PC-3 (cell line): Measurements from ENCODE around the gene OXGR1. TPM values are rescaled to one million over a fixed set of nuclear protein-coding genes. Genes with fewer than 3 reads are reported as not detected.

Experiments
- ATAC-seq: fragments of 200-7000 bp; cut with Tn5 transposase; 2 replicates; pipeline ENCODE4 v1.9.1; 2020; ENCODE audit warnings: mild to moderate bottlenecking, moderate library complexity
- BruUV-seq: library from RNA; stranded (reverse); fragments of 400-500 nt; replicated peaks from 2 replicates; lab custom pipeline; 2021; lab: Mats Ljungman, UMichigan
- CTCF ChIA-PET: fragments of 300-600 bp; sonication (Branson Sonifier 250); formaldehyde crosslinking; loops from one replicate; lab custom pipeline; 2022; ENCODE audit warnings: antibody characterized with exemption; lab: Charles Lee
- POLR2A ChIA-PET: fragments of 300-600 bp; sonication (Branson Sonifier 250); formaldehyde crosslinking; loops from one replicate; lab custom pipeline; 2022; ENCODE audit warnings: antibody characterized with exemption; ENCODE audit not compliant: unreplicated experiment; lab: Charles Lee
- DNase-seq: peaks from one replicate; pipeline ENCODE4 v3.0.0-alpha.2; 2015
- H2AFZ ChIP-seq: fragments of 300-600 bp; sonication (generic); 2 replicates; pipeline ENCODE4 v1.6.0; 2016; ENCODE audit warnings: antibody characterized with exemption, low read length
- H3F3A ChIP-seq: fragments of 300-600 bp; sonication (generic); one replicate; pipeline ENCODE4 v1.6.0; 2017; ENCODE audit warnings: antibody characterized with exemption, low read length, control low read depth, mild to moderate bottlenecking; ENCODE audit not compliant: unreplicated experiment
- H3K27ac ChIP-seq: fragments of 300-600 bp; sonication (generic); 2 replicates; pipeline ENCODE4 v1.5.1; 2016; ENCODE audit warnings: mild to moderate bottlenecking, low read length
- H3K27me3 ChIP-seq: fragments of 300-600 bp; sonication (generic); 2 replicates; pipeline ENCODE4 v1.6.1; 2016; ENCODE audit warnings: low read length, mixed read lengths
- H3K36me3 ChIP-seq: fragments of 300-600 bp; sonication (generic); 2 replicates; pipeline ENCODE4 v1.6.1; 2016; ENCODE audit warnings: low read depth, mixed run types, low read length, mixed read lengths
- H3K4me1 ChIP-seq: fragments of 300-600 bp; sonication (generic); 2 replicates; pipeline ENCODE4 v1.5.1; 2016; ENCODE audit warnings: low read length; ENCODE audit not compliant: insufficient read depth
- H3K4me2 ChIP-seq: fragments of 300-600 bp; sonication (generic); 2 replicates; pipeline ENCODE4 v1.6.0; 2016; ENCODE audit warnings: low read length
- H3K4me3 ChIP-seq: fragments of 300-600 bp; sonication (generic); 2 replicates; pipeline ENCODE4 v1.5.1; 2016; ENCODE audit warnings: mild to moderate bottlenecking, low read length, mixed read lengths
- H3K79me2 ChIP-seq: fragments of 300-600 bp; sonication (generic); 2 replicates; pipeline ENCODE4 v1.6.1; 2017; ENCODE audit warnings: low read length, mixed read lengths
- H3K9ac ChIP-seq: fragments of 300-600 bp; sonication (generic); 2 replicates; pipeline ENCODE4 v1.6.0; 2016; ENCODE audit warnings: mild to moderate bottlenecking, low read length
- H3K9me2 ChIP-seq: fragments of 300-600 bp; sonication (generic); replicated peaks from 2 replicates; pipeline ENCODE4 v1.6.1; 2016; ENCODE audit warnings: mixed run types, low read length, mixed read lengths
- H3K9me3 ChIP-seq: fragments of 300-600 bp; sonication (generic); 2 replicates; pipeline ENCODE4 v1.6.1; 2016; ENCODE audit warnings: low read length, mixed read lengths
- H4K20me1 ChIP-seq: fragments of 300-600 bp; sonication (generic); 2 replicates; pipeline ENCODE4 v1.6.1; 2016; ENCODE audit warnings: low read length, mixed read lengths
- CTCF ChIP-seq: fragments of 300-600 bp; sonication (generic); conservative IDR thresholded peaks from 2 replicates; pipeline ENCODE4 v1.5.1; 2017; ENCODE audit warnings: antibody characterized with exemption, low read depth, mild to moderate bottlenecking, low read length
- EZH2 ChIP-seq: fragments of 300-600 bp; sonication (generic); IDR thresholded peaks from one replicate; pipeline ENCODE4 v1.6.1; 2017; ENCODE audit warnings: antibody characterized with exemption, mild to moderate bottlenecking, low read length; ENCODE audit not compliant: unreplicated experiment
- EZH2phosphoT487 ChIP-seq: fragments of 300-600 bp; sonication (generic); IDR thresholded peaks from 2 replicates; pipeline ENCODE4 v1.6.1; 2018; ENCODE audit warnings: mild to moderate bottlenecking, antibody characterized with exemption, low read length, borderline replicate concordance
- intact Hi-C: fragments of 100-400 bp; cut with micrococcal nuclease; formaldehyde crosslinking; loops from 2 replicates; pipeline ENCODE4 v1.9.0; 2023
- total RNA-seq: library from RNA; depleted of rRNA; stranded (reverse); fragments of >200 nt; gene quantifications from 2 replicates; pipeline ENCODE4 v1.2.3, GENCODE V29; 2014

The OXGR1 gene
- total RNA-seq, 1 experiment from 2014 or later, result not detected

GRCh38 chr13:96993634-96994016, 651 bp downstream of the OXGR1 start:
- POLR2A ChIA-PET, result no interaction called here
- no peaks in the 10 kb centered on the region for H3K36me3 ChIP-seq
- CTCF ChIA-PET, result no interaction called here
- no peak overlapping the region for H2AFZ ChIP-seq
- H4K20me1 ChIP-seq, result no peaks in the 10 kb centered on the region
- H3F3A ChIP-seq, result no peaks in the 10 kb centered on the region
- no peak for TF ChIP-seq CTCF
- no peak for TF ChIP-seq EZH2
- TF ChIP-seq EZH2phosphoT487, result no peak
- no peak overlapping the region for H3K4me2 ChIP-seq
- intact Hi-C loops, result no loop called here
- peaks cover 63% of the 10 kb centered on the region for H3K27me3 ChIP-seq
- H3K4me1 ChIP-seq, result no peaks in the 10 kb centered on the region
- no peaks in the 10 kb centered on the region for H3K79me2 ChIP-seq
- H3K27ac ChIP-seq, result no peak overlapping the region
- no peaks in the 10 kb centered on the region for H3K9me3 ChIP-seq
- no peak overlapping the region for H3K9ac ChIP-seq
- BruUV-seq, result no TSS peak
- no peak for DNase-seq
- H3K9me2 ChIP-seq, result no peaks in the 10 kb centered on the region
- ATAC-seq, result no peak
- H3K4me3 ChIP-seq, result no peak overlapping the region

- ChIA-PET CTCF (interaction anchor here (0.6 kb wide), 1 partner anchor 984 kb away, joined by 3 read pairs; no protein-coding TSS in a partner anchor), POLR2A (no interaction called here)
- intact Hi-C loops, result no loop called here
- ATAC-seq (no peak), DNase-seq (no peak)
- Histone ChIP-seq H3K27ac (no peak overlapping the region), H4K20me1 (no peaks in the 10 kb centered on the region), H3K4me2 (no peak overlapping the region), H3K9me3 (no peaks in the 10 kb centered on the region), H3K79me2 (no peaks in the 10 kb centered on the region), H3K36me3 (no peaks in the 10 kb centered on the region), H2AFZ (no peak overlapping the region), H3K9me2 (no peaks in the 10 kb centered on the region), H3F3A (no peaks in the 10 kb centered on the region), H3K4me3 (no peak overlapping the region), H3K9ac (no peak overlapping the region), H3K4me1 (no peaks in the 10 kb centered on the region), H3K27me3 (peaks cover 70% of the 10 kb centered on the region)
- no TSS peak for BruUV-seq
- TF ChIP-seq CTCF (no peak), EZH2phosphoT487 (no peak), EZH2 (no peak)
These were observed 1.6 kb downstream of the OXGR1 start for GRCh38 chr13:96992633-96993032.

GRCh38 chr13:96991072-96991471, 3.2 kb downstream of the OXGR1 start:
- no peaks in the 10 kb centered on the region for H3K4me1 ChIP-seq
- no peaks in the 10 kb centered on the region for H3K79me2 ChIP-seq
- CTCF ChIA-PET, result no interaction called here
- intact Hi-C loops, result no loop called here
- H3K27ac ChIP-seq, result no peak overlapping the region
- H3K9ac ChIP-seq, result no peak overlapping the region
- H3K4me2 ChIP-seq, result no peak overlapping the region
- no peak overlapping the region for H3K4me3 ChIP-seq
- no peaks in the 10 kb centered on the region for H3F3A ChIP-seq
- no peak overlapping the region for H2AFZ ChIP-seq
- peaks cover 83% of the 10 kb centered on the region for H3K27me3 ChIP-seq
- no TSS peak for BruUV-seq
- H3K9me3 ChIP-seq, result no peaks in the 10 kb centered on the region
- H3K9me2 ChIP-seq, result no peaks in the 10 kb centered on the region
- H3K36me3 ChIP-seq, result no peaks in the 10 kb centered on the region
- ATAC-seq (no peak), DNase-seq (no peak)
- no peak for TF ChIP-seq EZH2
- TF ChIP-seq CTCF, result no peak
- no peak for TF ChIP-seq EZH2phosphoT487
- no peaks in the 10 kb centered on the region for H4K20me1 ChIP-seq
- POLR2A ChIA-PET, result no interaction called here
